PC-9 (cell line): ENCODE data around the gene BRD4.

ENCODE experiments used
- EZH2 ChIP-seq: fragments of 200-600 bp; sonication (generic); IDR thresholded peaks from 2 replicates; pipeline ENCODE4 v1.8.0; 2017; ENCODE audit warnings: antibody characterized with exemption, low read depth
- TF ChIP-seq, protein P1 (sequence below): fragments of 200-600 bp; sonication (generic); conservative IDR thresholded peaks from 2 replicates; pipeline ENCODE4 v1.6.1; 2017; ENCODE audit warnings: mixed run types, antibody characterized with exemption, mild to moderate bottlenecking, moderate library complexity

DNA sequence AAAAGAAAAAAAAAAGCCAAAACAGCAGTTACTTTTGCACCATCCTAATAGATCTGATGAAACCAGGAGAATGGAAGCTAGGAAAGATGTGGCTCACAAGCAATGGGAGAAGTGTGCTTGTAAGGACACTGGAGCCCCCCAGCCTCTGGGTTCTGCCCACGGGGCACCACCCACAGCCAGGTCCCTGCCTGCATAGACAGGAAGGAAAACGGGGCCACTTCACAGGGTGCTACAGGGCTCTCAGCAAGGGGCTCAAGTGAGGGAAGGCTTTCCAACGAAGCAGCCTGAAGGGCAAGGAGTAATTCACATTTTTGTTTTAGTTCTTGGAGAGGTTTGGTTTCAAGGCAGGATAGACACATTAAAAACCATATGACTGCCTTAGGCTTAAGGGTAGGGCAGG, 42.7 kb downstream of the BRD4 start:
- TF ChIP-seq, protein P1, sequence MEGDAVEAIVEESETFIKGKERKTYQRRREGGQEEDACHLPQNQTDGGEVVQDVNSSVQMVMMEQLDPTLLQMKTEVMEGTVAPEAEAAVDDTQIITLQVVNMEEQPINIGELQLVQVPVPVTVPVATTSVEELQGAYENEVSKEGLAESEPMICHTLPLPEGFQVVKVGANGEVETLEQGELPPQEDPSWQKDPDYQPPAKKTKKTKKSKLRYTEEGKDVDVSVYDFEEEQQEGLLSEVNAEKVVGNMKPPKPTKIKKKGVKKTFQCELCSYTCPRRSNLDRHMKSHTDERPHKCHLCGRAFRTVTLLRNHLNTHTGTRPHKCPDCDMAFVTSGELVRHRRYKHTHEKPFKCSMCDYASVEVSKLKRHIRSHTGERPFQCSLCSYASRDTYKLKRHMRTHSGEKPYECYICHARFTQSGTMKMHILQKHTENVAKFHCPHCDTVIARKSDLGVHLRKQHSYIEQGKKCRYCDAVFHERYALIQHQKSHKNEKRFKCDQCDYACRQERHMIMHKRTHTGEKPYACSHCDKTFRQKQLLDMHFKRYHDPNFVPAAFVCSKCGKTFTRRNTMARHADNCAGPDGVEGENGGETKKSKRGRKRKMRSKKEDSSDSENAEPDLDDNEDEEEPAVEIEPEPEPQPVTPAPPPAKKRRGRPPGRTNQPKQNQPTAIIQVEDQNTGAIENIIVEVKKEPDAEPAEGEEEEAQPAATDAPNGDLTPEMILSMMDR: no peak
- TF ChIP-seq EZH2: no peak
